ENCODE measurements around the gene UBE2G1. TPM values are rescaled to one million over a fixed set of nuclear protein-coding genes. Genes with fewer than 3 reads are reported as not detected.

Gene UBE2G1
- total and polyA plus RNA-seq, 9 of the 15 experiments (the other 6 are each of a cell fraction or from before 2014, with no cell fraction given), result 10.1 to 65.9 (median 29.7) TPM

- TF ChIP-seq EP300 (IDR thresholded peaks at IDR 0.05; ENCODE audit: low read length), result no peak
Observed at GRCh38 chr17:4319221-4319620, 47.3 kb downstream of the UBE2G1 start (continued).

- Histone ChIP-seq H3K36me3 (ENCODE audit: control insufficient read depth, insufficient read depth, low read length) (peaks cover 3% of the 10 kb centered on the region; the same call in 1 of the 3 replicates), H2AFZ (ENCODE audit: low read depth, low read length) (no peak overlapping the region), H3K4me3 (no peak overlapping the region), H3K4me1 (replicated peaks in 1 of 2; ENCODE audit: control insufficient read depth in 2 of 2, insufficient read depth in 2 of 2, low read length in 2 of 2) (no peaks in the 10 kb centered on the region), H3K9me1 (ENCODE audit: control insufficient read depth, insufficient read depth, low read length) (no peaks in the 10 kb centered on the region), H3K79me2 (ENCODE audit: control insufficient read depth, insufficient read depth, low read length) (peaks cover 91% of the 10 kb centered on the region), H3K27me3 (ENCODE audit: control insufficient read depth in 2 of 2, insufficient read depth in 2 of 2, low read length in 2 of 2) (no peaks in the 10 kb centered on the region), H3K4me2 (ENCODE audit: insufficient read depth, low read length) (no peak overlapping the region), H4K20me1 (replicated peaks; ENCODE audit: control insufficient read depth, insufficient read depth, low read length) (no peaks in the 10 kb centered on the region), H3K9ac (ENCODE audit: insufficient read depth in 1 of 2, low read depth in 2 of 2, low read length in 2 of 2) (no peak overlapping the region), H3K9me3 (replicated peaks; ENCODE audit: control insufficient read depth, insufficient read depth, low read depth, low read length) (no peaks in the 10 kb centered on the region), H3K27ac (ENCODE audit: extremely low read depth, low read depth, low read length) (no peak overlapping the region; the same call in 2 of the 3 replicates)
- WGBS (ENCODE audit: insufficient coverage, low coverage, missing lambda C conversion rate), result 53% methylated on average over 3 of the region's 3 CpGs
- POLR2A ChIA-PET, result interaction anchor here (1.5 kb wide), 1 partner anchor 14 kb away, joined by 5 read pairs; no protein-coding TSS in a partner anchor
- in situ Hi-C loops (cut with MboI), result no loop called here
- no TSS peak for BruUV-seq (replicated peaks)
- no peak for ATAC-seq
- no peak for DNase-seq (ENCODE audit: extremely low read depth in 1 of 4, low spot score in 3 of 4)
- CTCF ChIA-PET (ENCODE audit: low intra/inter-chr PET ratio), result no interaction called here
- intact Hi-C loops (cut with micrococcal nuclease), result no loop called here
- no peak for FAIRE-seq
- no peak for TF ChIP-seq GATA2 (CRISPR knock-in tag; IDR thresholded peaks at IDR 0.05)
- TF ChIP-seq, protein P1, sequence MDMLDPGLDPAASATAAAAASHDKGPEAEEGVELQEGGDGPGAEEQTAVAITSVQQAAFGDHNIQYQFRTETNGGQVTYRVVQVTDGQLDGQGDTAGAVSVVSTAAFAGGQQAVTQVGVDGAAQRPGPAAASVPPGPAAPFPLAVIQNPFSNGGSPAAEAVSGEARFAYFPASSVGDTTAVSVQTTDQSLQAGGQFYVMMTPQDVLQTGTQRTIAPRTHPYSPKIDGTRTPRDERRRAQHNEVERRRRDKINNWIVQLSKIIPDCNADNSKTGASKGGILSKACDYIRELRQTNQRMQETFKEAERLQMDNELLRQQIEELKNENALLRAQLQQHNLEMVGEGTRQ (CRISPR knock-in tag; IDR thresholded peaks at IDR 0.05), result no peak
- TF ChIP-seq PURB (CRISPR knock-in tag; IDR thresholded peaks at IDR 0.05; ENCODE audit: low read depth), result no peak
- no peak for TF ChIP-seq GABPB1 (CRISPR knock-in tag; IDR thresholded peaks at IDR 0.05)
- no peak for TF ChIP-seq MLX (CRISPR knock-in tag; conservative IDR thresholded peaks at IDR 0.05)
- TF ChIP-seq ZC3H11A (IDR thresholded peaks at IDR 0.05; ENCODE audit: low read depth, low read length), result no peak
- TF ChIP-seq, protein P2, sequence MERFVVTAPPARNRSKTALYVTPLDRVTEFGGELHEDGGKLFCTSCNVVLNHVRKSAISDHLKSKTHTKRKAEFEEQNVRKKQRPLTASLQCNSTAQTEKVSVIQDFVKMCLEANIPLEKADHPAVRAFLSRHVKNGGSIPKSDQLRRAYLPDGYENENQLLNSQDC (CRISPR knock-in tag; IDR thresholded peaks at IDR 0.05), result no peak
- no peak for TF ChIP-seq PHF8 (IDR thresholded peaks at IDR 0.05; ENCODE audit: borderline replicate concordance, low read length)
- TF ChIP-seq ZNF583 (CRISPR knock-in tag; IDR thresholded peaks at IDR 0.05), result no peak
- TF ChIP-seq EWSR1 (IDR thresholded peaks at IDR 0.05; ENCODE audit: borderline replicate concordance, low read depth, partially characterized antibody), result no peak
Observed at GRCh38 chr17:4318596-4318995, 47.9 kb downstream of the UBE2G1 start.

All from K562 (cell line).